Activated CD4-positive, alpha-beta T cell treated with anti-CD3 and anti-CD28 coated beads, Interleukin-2, Interleukin-4, amounts not matched to agents 100 ng/mL and 50 ng/mL, durations not matched to agents 16 hours and 8 hours (primary cell): Measurements from ENCODE around the gene CTNNA2.
"Not testable (repeated sequence)": the region's sequence is repeated elsewhere in the genome, so short reads cannot be mapped to it uniquely, and the experiment has no call there.

ENCODE experiments used
- DNase-seq: peaks from one replicate; pipeline ENCODE4 v3.0.0-alpha.2; 2020; ENCODE audit warnings: low spot score

CTNNA2 gene

GRCh38 chr2:80032684-80033083, 519.8 kb downstream of the CTNNA2 start:
- not testable (repeated sequence) for DNase-seq

DNA sequence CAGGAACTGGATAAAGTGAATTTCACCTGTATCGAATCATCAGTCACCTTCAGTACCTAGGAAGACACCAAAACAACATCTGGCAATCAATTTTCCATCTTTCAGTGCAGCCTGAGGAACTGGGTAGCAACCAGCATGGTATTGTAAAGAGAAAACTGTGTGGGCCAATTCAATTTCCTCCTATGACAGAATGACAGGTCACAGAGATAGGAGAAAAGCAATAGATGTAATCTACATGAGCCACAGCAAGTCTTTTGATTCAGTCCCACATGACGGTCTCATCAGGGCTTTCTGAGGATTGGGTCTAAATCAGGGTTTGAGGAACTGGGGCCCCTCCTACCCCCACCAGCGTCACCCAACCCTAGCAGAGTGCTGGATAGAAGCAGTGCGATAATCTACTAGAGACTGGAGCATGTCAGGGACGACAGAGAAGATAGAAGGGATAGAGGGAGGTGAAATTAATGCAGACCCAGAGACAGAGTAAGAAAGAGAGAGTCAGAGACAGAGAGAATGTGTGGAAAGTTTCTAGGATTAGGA, 523.0 kb downstream of the CTNNA2 start:
- DNase-seq = no peak

- DNase-seq = no peak
These were observed 524.5 kb downstream of the CTNNA2 start for GRCh38 chr2:80037310-80037709.

- no peak for DNase-seq
These were observed 527.4 kb downstream of the CTNNA2 start for GRCh38 chr2:80040226-80040625.

GRCh38 chr2:80042635-80043034, 529.8 kb downstream of the CTNNA2 start:
- DNase-seq = no peak

DNA sequence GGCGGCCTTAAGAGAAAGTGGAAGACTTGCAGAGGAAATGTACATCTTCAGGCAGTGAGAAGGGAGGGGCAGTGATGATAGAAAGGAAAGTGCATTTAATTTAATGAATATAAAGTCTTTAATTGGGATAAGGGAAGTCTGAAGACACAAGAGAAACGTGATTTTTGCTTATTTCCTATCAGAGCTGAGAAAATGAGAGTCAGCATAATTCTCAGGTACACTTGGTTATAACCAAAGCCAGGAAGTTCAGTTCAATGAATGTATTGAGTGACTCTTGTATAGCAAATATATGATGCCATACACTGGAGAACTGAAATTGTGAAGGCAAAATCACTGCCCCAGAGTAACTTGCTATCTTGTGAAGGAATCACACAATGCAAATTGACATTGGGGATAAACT, 535.4 kb downstream of the CTNNA2 start:
- no peak for DNase-seq

DNA sequence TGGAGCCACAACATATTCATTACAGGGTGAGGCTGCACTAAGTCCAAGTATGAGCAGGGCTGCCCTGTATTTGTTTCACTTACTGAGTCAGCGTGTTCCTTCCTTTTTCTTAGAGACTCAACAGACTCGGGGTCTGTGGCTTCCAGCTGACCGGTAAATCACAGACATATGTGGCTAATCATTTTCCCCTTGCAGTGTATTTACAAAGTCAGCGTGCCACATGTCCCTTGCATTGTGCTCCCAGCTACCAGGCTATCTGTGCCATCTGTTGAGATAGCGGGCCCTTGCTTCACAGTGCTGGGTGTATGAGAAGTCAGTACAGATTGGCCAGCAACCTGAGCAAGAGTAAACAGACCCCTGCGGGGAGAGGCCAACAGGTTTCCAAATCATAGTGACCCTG, 537.4 kb downstream of the CTNNA2 start:
- DNase-seq = no peak

DNA sequence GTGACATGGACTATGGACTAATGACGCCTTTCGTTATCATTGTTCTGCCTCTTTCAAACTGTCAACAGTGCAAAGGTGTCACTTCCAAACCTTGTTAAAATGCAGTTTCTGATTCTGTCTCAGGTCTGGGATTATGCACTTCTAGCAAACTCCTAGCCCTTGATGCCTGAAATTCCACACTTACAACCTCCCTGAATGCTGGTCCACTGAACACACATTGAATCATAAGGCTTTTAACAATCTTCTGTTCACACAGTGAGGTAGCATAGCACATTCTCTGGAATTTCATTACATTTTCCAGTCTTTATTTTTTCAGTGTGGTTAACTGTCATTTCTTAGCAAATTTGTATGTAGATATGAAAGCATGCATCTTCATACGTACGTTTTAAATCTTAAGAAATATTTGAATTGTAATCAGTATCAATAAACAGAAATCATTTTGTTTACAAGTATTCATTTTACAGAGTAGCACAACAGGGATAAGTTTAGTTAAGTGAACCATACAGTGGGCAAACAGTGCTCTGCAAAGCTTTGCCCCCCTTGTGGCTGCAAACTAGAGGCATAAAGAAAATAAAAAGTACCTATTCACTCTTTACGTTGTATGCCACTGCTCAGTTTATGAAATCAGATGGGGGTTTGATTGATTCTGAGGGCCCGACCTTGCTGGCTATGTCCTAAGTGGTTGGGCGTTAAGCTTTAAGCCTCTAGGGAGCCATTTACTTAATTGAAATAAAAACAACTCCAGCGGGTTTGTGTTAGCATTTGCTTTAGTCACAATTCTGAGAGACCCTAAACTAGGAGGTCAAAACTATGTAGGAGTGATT, 540.9 kb downstream of the CTNNA2 start:
- DNase-seq = no peak

- DNase-seq = no peak
These were observed 541.5 kb downstream of the CTNNA2 start for GRCh38 chr2:80054346-80054675.

GRCh38 chr2:80057956-80058355, 545.1 kb downstream of the CTNNA2 start:
- DNase-seq = no peak

DNA sequence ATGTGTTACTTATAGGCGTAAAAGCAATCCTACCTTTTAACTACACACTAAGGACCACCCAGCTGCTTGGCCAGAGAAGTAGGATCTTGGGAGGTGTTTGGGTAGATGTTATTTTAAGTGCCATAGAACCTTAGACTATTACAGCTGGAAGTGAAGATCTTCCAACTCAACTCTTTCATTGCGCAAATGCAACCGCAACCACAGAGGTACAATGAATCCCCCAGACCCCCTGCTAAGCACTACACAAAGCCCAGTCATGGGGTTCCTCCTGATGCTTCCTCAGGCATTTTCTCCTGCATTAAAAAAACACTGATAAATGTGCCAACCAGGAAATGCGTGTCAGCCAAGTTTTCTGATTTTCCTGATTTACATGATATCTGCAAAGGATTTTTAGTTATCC, 545.7 kb downstream of the CTNNA2 start:
- no peak for DNase-seq

DNA sequence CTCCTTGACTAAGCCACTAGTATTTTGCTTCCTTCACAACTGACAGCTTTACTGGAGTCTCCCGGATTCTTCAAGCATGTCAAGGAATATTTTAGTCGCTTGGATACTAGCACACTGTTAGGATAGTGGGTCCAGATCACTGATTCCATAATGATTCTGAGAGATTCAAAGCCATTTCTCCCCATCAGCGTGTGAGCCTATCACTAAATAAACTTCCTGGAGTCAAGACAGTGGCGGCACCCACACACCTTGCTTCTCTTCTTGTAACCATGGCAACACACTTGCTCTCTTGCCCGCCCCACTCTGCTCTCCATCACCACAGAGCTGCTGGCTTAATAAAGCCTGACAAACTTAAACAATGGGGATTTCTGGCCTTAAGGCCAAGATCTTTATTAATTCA, 546.6 kb downstream of the CTNNA2 start:
- no peak for DNase-seq

GRCh38 chr2:80061881-80062280, 549.0 kb downstream of the CTNNA2 start:
- DNase-seq = no peak

DNA sequence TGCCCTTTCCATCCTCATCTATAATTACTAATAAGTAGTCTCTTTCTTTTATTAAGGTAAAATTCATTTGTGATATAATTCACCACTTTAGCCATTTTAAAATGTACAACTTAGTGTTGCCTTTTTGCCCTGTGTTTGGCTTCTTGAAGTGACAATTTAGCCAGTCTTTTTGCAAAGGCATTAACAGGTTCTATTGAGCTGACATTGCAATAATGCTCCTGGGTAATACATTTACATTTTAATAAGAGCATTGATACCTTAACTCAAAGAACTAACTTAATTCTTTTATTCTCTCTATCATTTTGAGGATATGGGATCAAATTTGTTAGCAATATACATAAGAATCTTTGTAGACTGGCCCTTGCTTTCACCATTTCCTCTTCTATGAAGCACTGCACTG, 549.4 kb downstream of the CTNNA2 start:
- no peak for DNase-seq

DNA sequence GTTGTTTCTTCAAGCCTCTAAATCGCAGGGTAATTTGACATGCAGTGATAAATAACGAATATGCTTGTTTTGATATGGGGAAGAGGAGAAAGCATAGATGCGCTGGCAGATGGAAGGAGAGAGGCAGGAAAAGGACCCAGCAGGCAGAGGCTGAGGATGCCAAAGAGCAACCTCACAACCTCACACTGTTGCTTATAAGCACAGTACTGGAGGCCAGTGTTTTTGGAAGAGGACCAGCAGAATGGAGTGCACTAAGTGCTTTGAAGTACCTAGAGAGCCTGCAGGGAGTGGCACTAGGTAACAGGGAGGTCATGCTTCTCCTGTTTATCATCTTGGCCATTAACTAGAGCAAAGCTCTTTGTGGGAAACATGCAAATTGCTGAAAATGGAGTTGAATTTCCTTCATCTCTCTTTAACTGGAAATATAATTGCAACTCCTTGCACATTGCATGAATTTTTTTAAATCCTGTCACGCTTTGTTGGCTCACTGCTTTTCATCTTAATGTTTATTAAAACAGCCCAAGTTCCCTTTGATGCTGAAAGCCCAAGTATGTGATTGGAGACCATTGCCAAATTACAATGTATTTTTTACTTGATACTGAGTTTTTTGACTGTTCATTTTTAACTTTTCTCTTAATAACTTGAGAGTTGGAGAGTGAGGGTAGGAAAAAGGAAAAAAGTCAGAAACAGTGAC, 555.3 kb downstream of the CTNNA2 start:
- no peak for DNase-seq

DNA sequence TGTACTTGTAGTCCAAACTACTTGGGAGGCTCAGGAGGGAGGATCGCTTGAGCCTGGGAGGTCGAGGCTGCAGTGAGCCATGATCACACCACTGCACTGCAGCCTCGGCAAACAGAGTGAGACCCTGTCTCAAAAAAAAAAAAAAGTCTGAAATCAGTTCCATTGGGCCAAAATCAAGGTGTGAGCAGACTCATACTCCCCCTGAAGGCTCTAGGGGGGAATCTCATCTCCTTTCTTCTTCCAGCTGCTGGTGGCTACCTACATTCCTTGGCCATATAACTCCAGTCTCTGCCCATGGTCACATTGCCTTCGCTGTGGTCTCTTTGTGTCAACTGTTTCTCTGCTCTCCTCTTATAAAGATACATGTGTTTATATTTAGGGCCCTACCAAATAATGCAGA, 557.7 kb downstream of the CTNNA2 start:
- no peak for DNase-seq

DNA sequence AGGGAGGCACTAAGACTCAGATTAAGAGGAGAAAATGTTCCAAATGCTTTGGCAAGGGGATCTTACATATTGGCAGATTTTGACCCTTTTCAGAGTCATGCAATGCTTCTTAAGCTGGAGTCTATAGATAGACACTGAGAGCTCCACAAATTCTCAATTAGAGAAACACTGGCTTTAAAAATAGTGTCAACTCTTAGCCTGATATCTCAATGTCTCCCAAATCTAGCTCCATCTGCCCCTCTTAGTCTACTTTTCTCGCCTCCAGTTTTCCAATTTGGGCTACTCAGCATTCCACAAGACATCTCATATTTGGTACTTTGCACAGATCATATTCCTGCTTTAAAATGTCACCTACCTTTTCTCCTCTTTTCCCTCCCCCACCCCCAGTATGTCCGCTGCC, 559.1 kb downstream of the CTNNA2 start:
- no peak for DNase-seq

DNA sequence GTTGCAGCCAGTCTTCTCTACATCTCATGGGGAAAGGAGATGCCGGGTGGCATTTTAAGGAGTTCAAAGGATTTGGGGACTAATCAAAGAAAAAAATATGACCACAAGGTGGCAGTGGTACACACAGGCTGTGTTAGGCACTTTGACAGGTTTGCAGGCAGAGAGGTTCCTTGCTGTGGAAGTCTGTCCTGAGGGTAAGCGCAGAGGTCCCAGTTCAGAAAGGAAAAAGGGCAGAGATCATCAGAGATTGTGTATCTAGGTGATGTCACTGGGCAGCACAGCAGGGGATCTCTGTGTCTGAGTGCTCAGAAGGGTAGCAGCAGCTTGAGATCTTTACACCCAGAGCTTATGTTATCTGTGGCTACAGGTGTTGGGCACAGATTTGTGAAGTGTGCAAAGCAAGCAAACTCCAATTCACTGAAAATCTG, 560.3 kb downstream of the CTNNA2 start:
- peak; percentile 41 for DNase-seq

DNA sequence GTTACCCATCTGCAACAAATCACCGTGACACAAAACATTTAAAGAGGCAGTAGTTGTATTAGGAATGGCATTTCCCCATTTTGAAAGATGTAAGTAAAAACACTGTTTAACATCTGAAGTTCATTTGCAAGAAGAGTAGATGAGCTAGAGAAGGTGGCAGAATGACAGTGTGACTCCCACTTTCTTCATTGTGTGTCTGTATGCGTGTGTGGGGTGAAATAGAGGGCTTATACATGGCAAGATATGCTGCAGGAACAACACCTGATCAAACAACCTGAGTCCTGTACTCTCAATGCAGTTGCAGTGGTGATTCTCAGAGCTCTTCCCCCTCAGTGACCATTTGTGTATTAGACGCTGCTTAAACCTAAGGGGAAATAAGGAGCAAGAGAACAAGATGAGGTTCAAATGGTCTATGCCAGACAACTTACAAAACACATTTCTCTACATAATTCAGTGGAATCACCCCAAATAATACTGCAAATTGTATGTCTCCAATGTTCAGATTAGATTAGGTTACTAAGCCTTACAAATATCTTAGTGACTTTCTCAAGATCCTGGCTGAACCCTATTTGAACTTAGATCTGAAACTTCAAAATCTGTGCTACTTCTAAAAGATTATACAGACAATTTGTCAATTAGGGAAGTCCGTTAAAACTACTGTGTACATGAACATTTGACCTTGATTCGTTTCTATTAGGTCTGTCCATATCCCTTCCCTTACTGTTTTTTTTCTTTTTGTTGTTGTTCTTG, 561.6 kb downstream of the CTNNA2 start:
- no peak for DNase-seq

- DNase-seq = no peak
These were observed 562.9 kb downstream of the CTNNA2 start for GRCh38 chr2:80075719-80076118.

DNA sequence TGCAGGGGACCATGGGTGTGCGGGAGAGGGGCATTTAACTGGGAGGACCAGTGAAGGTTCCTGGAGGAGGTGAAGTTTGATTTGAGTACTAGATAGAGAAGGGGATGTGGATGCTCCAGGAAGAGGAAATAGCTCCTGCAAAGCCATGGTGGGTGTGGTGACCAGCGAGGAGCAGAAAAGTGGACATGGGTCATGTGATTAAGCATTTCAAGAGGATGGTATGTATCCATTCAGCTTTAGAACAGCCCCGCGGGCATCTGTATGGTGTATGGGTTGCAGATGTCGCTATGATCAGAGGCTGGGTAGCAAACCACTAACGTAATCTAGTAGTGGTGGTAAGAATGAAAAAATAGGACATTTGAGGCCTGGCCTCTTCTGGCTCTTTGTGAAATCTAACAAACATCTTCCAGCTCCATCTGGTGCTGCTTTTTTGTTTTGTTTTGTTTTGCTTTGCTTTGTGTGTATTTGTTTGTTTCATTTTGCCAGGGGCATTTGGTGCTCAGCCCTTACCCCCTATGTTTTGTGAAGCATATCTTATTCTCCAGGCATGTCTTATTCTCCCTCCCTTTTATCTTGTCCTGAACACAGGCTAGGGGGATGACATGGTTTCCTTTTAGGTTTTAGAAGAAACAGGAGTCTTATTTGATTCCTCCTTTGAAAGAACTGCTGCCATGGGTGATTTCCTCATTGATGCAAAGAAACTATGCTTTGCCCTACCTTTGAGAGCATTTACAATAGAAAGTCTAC, 565.6 kb downstream of the CTNNA2 start:
- DNase-seq = no peak

DNA sequence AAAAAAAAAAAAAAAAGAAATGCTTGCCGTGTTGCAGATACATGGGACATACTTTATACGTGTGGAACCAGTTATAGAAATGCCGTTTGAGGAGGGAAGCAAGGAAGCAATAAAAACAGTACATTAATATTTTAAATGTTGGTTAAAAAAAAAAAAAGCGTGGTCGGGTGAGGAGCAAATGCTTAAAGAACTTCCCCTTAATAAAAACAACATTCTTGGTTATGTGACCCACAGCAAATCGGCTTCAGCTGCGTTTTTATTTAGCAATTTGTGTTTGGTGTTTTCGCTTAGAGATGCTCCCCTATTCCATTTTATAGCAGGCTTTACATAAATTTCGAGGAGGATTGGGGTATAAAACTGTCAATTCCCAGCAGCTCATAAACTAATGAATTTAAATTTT, 568.1 kb downstream of the CTNNA2 start:
- DNase-seq = no peak
